ENCODE data around the gene PPIA.
A peak's percentile ranks its signal among the peaks of the same experiment; 100 is the strongest.
"Not testable (repeated sequence)": the region's sequence is repeated elsewhere in the genome, so short reads cannot be mapped to it uniquely, and the experiment has no call there.

Gene PPIA

DNA sequence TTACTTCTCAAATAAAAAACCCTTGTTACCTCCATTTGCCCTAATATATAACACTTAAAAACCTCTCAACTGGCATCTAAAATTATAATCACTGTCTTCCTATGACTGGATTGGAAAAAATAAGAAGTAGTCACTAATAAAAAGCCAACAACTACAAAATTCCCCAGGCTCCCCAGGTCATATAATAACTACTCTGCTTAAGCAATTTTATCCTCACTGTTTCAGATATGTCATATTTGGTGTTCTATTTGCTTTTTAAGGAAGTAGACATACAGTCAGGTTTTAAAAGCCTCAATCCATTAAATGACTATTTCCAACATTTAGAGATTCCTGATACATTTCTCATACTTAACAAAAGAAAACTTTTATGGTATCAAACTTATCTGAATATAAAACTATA lies 49.0 kb downstream of the PPIA start:
- Histone ChIP-seq H3K27me3 (ENCODE audit: insufficient read depth, insufficient read length) (no peaks in the 10 kb centered on the region), H3K36me3 (ENCODE audit: insufficient read depth, insufficient read length, low read length) (peaks cover 25% of the 10 kb centered on the region), H3K9me3 (ENCODE audit: insufficient read depth, low read length) (no peaks in the 10 kb centered on the region), H3K4me3 (ENCODE audit: insufficient read length, low read depth) (no peak overlapping the region), H3K9ac (ENCODE audit: insufficient read length, low read depth) (no peak overlapping the region), H3K4me1 (ENCODE audit: insufficient read depth, insufficient read length) (no peaks in the 10 kb centered on the region)
- no peak for TF ChIP-seq SUZ12 (IDR thresholded peaks at IDR 0.05; ENCODE audit: extremely low read depth, insufficient read depth, insufficient read length)
- no peak for TF ChIP-seq YY1 (IDR thresholded peaks at IDR 0.05; ENCODE audit: insufficient read depth, insufficient read length)
- no peak for TF ChIP-seq ZNF274 (IDR thresholded peaks at IDR 0.05; ENCODE audit: low read depth, low read length)
- no peak for DNase-seq (ENCODE audit: low read depth, low spot score)

DNA sequence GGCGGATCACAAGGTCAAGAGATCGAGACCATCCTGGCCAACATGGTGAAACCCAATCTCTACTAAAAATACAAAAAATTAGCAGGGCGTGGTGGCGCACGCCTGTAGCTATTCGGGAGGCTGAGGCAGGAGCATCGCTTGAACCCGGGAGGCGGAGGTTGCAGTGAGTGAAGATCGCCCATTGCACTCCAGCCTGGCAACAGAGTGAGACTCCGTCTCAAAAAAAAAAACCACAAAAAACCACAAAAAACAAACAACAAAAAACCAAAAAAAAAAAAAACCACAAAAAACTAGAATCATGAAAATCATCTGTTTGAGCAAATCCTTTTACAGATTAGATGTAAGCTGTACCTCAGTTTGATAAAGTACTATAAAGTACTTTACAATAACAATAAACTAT lies 49.9 kb downstream of the PPIA start:
- Histone ChIP-seq H3K4me3 (ENCODE audit: insufficient read length, low read depth) (peak overlapping the region; percentile 93), H3K36me3 (ENCODE audit: insufficient read depth, insufficient read length, low read length) (peaks cover 16% of the 10 kb centered on the region), H3K9ac (ENCODE audit: insufficient read length, low read depth) (peak overlapping the region; percentile 93)
- not testable (repeated sequence) for H3K4me1 ChIP-seq (ENCODE audit: insufficient read depth, insufficient read length); H3K9me3 ChIP-seq (ENCODE audit: insufficient read depth, low read length); H3K27me3 ChIP-seq (ENCODE audit: insufficient read depth, insufficient read length); DNase-seq (ENCODE audit: low read depth, low spot score)

DNA sequence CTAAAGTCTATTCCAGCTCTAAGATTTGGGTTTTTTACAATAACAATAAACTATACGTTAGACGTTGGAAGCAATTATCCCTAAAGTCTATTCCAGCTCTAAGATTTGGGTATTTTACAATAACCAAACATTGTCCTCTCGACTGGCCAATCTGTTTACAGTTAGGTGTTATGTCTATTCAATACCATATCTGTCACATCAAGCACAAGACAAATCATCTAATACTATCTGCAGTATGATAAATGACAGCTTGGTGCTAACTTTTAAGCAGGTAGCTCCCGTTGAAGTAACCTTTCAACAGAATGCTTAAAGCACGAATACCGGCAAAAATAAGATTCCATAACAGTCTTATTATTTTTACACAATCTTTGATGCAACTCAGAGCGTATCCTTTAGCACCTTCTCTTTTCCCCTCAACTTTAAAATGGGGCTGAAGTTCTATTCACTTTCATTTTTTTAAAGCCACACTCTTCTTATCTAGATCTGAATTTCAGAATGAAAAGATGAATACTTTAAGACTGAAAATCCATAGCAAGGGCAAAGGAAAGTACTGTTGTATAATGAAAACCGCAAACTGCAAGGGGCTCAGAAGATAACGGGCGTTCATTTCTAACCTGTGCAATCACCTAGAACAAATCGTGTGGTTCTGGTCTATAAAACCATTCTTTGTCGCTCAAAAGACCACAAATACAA lies 50.5 kb downstream of the PPIA start:
- H3K4me1 ChIP-seq (ENCODE audit: insufficient read depth, insufficient read length) = no peaks in the 10 kb centered on the region
- no peaks in the 10 kb centered on the region for H3K27me3 ChIP-seq (ENCODE audit: insufficient read depth, insufficient read length)
- peaks cover 10% of the 10 kb centered on the region for H3K36me3 ChIP-seq (ENCODE audit: insufficient read depth, insufficient read length, low read length)
- H3K4me3 ChIP-seq (ENCODE audit: insufficient read length, low read depth) = peak overlapping the region; percentile 93
- no peaks in the 10 kb centered on the region for H3K9me3 ChIP-seq (ENCODE audit: insufficient read depth, low read length)
- H3K9ac ChIP-seq (ENCODE audit: insufficient read length, low read depth) = peak overlapping the region; percentile 93
- DNase-seq (ENCODE audit: low read depth, low spot score) = no peak
- TF ChIP-seq YY1 (IDR thresholded peaks at IDR 0.05; ENCODE audit: insufficient read depth, insufficient read length) (no peak), ZNF274 (IDR thresholded peaks at IDR 0.05; ENCODE audit: low read depth, low read length) (no peak)

DNA sequence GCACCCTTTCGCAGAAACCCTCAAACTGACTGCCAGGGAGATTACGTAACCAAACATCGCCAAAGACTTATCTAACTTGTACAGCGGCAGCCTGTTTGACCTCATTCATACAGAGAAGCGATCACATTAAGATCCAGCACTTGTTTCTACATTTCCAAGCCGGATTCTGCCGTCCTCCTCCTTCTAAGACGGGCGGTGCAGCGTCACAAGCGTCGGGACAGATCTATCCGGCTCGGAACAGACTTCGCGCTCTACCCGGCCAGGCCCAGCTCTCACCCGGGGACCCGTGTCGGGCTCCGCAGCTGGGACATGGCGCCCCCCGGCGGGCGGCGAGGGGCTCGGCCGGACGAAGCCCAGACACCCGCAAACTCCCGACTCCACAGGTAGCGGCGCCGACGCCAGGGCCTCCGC lies 51.0 kb downstream of the PPIA start:
- Histone ChIP-seq H3K27me3 (ENCODE audit: insufficient read depth, insufficient read length) (no peaks in the 10 kb centered on the region), H3K9ac (ENCODE audit: insufficient read length, low read depth) (peak overlapping the region; percentile 93), H3K4me3 (ENCODE audit: insufficient read length, low read depth) (peak overlapping the region; percentile 93), H3K4me1 (ENCODE audit: insufficient read depth, insufficient read length) (no peaks in the 10 kb centered on the region), H3K9me3 (ENCODE audit: insufficient read depth, low read length) (no peaks in the 10 kb centered on the region), H3K36me3 (ENCODE audit: insufficient read depth, insufficient read length, low read length) (peaks cover 5% of the 10 kb centered on the region)
- DNase-seq (ENCODE audit: low read depth, low spot score) = peak; percentile 88
- TF ChIP-seq SUZ12 (IDR thresholded peaks at IDR 0.05; ENCODE audit: extremely low read depth, insufficient read depth, insufficient read length) = no peak
- no peak for TF ChIP-seq YY1 (IDR thresholded peaks at IDR 0.05; ENCODE audit: insufficient read depth, insufficient read length)
- no peak for TF ChIP-seq ZNF274 (IDR thresholded peaks at IDR 0.05; ENCODE audit: low read depth, low read length)

DNA sequence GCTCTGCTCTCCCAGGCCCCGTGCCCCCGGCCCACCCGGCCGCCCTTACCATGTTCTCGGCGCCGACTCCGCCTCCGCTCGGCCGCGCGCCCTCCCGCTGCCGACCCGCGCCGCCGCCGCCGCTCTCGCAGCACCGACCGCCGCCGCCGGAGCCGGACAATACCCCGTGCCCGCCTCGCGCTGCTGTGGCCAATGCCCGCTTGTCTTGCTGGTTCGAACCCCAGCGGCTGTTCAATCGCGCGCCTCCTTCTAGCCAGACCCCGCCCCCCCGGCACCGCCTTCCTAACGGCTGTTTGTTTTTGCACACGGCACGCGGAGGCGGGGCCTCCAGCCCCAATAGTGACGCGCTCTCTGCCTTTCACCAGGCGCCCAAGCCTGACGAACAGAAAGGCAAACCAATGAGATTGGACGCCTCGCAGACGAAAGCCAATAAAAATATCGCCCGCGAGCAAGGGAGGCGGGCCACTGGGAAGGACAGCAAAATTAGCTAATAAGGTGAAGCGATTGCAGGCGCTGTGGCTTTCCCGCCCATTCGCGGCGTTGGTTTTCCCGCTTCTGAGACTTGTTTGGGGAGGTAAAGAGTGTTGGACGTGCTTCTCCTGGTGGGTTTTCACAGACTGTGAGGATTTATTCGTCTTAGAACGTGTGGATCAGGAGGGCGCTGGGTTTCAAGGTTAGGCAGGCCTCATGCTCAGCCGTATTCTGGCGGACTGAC lies 51.6 kb downstream of the PPIA start, which contains the start of gene H2AZ2:
Gene H2AZ2, minus strand, starts transcription at position 168 of the 715 bp plus-strand sequence. Its CDS starts 116 bp downstream, at position 52.
- Histone ChIP-seq H3K9me3 (ENCODE audit: insufficient read depth, low read length) (no peaks in the 10 kb centered on the region), H3K4me1 (ENCODE audit: insufficient read depth, insufficient read length) (no peaks in the 10 kb centered on the region), H3K27me3 (ENCODE audit: insufficient read depth, insufficient read length) (no peaks in the 10 kb centered on the region), H3K4me3 (ENCODE audit: insufficient read length, low read depth) (peak within 1 kb of the TSS; percentile 93), H3K9ac (ENCODE audit: insufficient read length, low read depth) (peak within 1 kb of the TSS; percentile 93), H3K36me3 (ENCODE audit: insufficient read depth, insufficient read length, low read length) (peaks cover 2% of the 10 kb centered on the region)
- DNase-seq (ENCODE audit: low read depth, low spot score) = peak; percentile 100
- TF ChIP-seq YY1 (IDR thresholded peaks at IDR 0.05; ENCODE audit: insufficient read depth, insufficient read length) (no peak), ZNF274 (IDR thresholded peaks at IDR 0.05; ENCODE audit: low read depth, low read length) (no peak), SUZ12 (IDR thresholded peaks at IDR 0.05; ENCODE audit: extremely low read depth, insufficient read depth, insufficient read length) (no peak)

DNA sequence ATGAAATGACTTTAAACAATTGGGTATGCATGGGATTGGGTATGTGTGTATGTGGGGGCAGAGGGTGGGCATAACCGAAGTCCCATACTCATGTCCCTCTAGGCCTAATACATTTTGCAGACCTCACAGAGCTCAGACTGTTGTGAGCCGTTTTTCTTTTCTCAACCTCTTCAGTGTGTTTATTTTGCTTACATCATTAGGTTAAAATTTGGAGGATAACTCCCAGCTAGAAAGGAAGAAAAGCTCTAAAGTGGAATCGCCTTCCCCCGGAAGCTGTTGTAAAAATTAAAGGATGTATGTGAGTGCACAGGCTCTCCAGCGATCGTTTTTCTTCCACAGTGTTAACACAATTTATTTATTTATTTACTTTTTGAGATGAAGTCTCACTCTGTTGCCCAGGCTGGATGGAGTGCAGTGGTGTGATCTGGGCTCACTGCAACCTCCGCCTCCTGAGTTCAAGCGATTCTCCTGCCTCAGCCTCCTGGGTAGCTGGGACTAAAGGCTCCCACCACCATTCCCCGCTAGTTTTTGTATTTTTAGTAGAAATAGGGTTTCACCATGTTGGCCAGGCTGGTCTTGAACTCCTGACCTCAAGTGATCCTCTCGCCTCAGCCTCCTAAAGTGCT lies 52.9 kb downstream of the PPIA start:
- peak overlapping the region; percentile 90 for H3K9ac ChIP-seq (ENCODE audit: insufficient read length, low read depth)
- no peaks in the 10 kb centered on the region for H3K4me1 ChIP-seq (ENCODE audit: insufficient read depth, insufficient read length)
- H3K27me3 ChIP-seq (ENCODE audit: insufficient read depth, insufficient read length) = no peaks in the 10 kb centered on the region
- DNase-seq (ENCODE audit: low read depth, low spot score) = no peak
- no peak for TF ChIP-seq SUZ12 (IDR thresholded peaks at IDR 0.05; ENCODE audit: extremely low read depth, insufficient read depth, insufficient read length)
- TF ChIP-seq ZNF274 (IDR thresholded peaks at IDR 0.05; ENCODE audit: low read depth, low read length) = no peak
- no peak for TF ChIP-seq YY1 (IDR thresholded peaks at IDR 0.05; ENCODE audit: insufficient read depth, insufficient read length)
- peak overlapping the region; percentile 70 for H3K4me3 ChIP-seq (ENCODE audit: insufficient read length, low read depth)
- H3K9me3 ChIP-seq (ENCODE audit: insufficient read depth, low read length) = no peaks in the 10 kb centered on the region
- H3K36me3 ChIP-seq (ENCODE audit: insufficient read depth, insufficient read length, low read length) = peaks cover 2% of the 10 kb centered on the region

DNA sequence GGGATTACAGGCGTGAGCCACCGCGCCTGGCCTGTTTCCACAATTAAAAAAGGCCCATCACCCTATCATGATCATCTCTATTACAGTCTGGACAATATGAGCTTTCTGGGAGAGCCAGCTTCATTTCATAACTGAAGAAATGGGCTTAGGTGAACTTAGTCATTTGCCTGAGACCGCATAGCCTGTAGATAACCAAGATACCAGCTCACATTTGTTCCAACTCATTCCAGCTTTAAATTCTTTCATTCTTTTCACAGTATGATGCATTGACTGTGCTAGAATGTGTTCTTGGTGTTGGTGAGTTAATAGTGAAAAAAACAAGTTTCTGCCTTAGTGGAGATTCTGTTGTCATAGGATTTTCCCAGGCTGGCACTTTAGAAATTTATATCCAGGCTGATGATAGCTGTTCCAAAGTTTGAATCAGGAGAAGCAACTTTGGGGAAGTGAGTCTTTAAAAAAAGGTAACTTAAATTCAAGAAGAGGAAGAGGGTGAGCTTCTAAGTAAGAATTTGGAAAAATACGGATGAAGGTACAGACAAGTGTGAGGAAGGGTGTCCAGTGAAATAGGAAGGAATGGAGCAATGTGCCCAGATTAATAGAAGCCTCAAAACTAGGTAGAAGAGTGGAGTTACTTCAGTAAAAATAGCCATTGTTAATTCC lies 53.5 kb downstream of the PPIA start:
- H3K9ac ChIP-seq (ENCODE audit: insufficient read length, low read depth) = no peak overlapping the region
- no peaks in the 10 kb centered on the region for H3K36me3 ChIP-seq (ENCODE audit: insufficient read depth, insufficient read length, low read length)
- no peaks in the 10 kb centered on the region for H3K9me3 ChIP-seq (ENCODE audit: insufficient read depth, low read length)
- no peak overlapping the region for H3K4me3 ChIP-seq (ENCODE audit: insufficient read length, low read depth)
- no peak for DNase-seq (ENCODE audit: low read depth, low spot score)
- H3K27me3 ChIP-seq (ENCODE audit: insufficient read depth, insufficient read length) = no peaks in the 10 kb centered on the region
- no peaks in the 10 kb centered on the region for H3K4me1 ChIP-seq (ENCODE audit: insufficient read depth, insufficient read length)
- no peak for TF ChIP-seq ZNF274 (IDR thresholded peaks at IDR 0.05; ENCODE audit: low read depth, low read length)
- no peak for TF ChIP-seq YY1 (IDR thresholded peaks at IDR 0.05; ENCODE audit: insufficient read depth, insufficient read length)
- no peak for TF ChIP-seq SUZ12 (IDR thresholded peaks at IDR 0.05; ENCODE audit: extremely low read depth, insufficient read depth, insufficient read length)

All from NT2/D1 (cell line).